KMS-11 (cell line): ENCODE measurements around the gene GNAZ.
A peak's percentile ranks its signal among the peaks of the same experiment; 100 is the strongest.

ENCODE experiments used
- H2AFZ ChIP-seq: fragments of 200-600 bp; sonication (generic); 2 replicates; pipeline ENCODE4 v1.6.1; 2016; ENCODE audit warnings: antibody characterized with exemption, mixed run types, low read depth
- H3K27ac ChIP-seq: fragments of 200-600 bp; sonication (generic); 2 replicates; pipeline ENCODE4 v1.6.1; 2016; ENCODE audit warnings: mild to moderate bottlenecking, mixed run types
- H3K27me3 ChIP-seq: fragments of 200-600 bp; sonication (generic); 2 replicates; pipeline ENCODE4 v1.6.1; 2017; ENCODE audit warnings: mild to moderate bottlenecking, low read depth, mixed run types, moderate library complexity; ENCODE audit not compliant: insufficient read depth
- H3K36me3 ChIP-seq: fragments of 200-600 bp; sonication (generic); 2 replicates; pipeline ENCODE4 v1.6.1; 2017; ENCODE audit warnings: mild to moderate bottlenecking, mixed run types; ENCODE audit not compliant: insufficient read depth
- H3K4me1 ChIP-seq: fragments of 200-600 bp; sonication (generic); 2 replicates; pipeline ENCODE4 v1.6.1; 2016; ENCODE audit warnings: mild to moderate bottlenecking, low read depth, mixed run types; ENCODE audit not compliant: poor library complexity, severe bottlenecking
- H3K4me2 ChIP-seq: fragments of 200-600 bp; sonication (generic); 2 replicates; pipeline ENCODE4 v1.7.0; 2016; ENCODE audit warnings: mild to moderate bottlenecking, mixed run types
- H3K4me3 ChIP-seq: fragments of 200-600 bp; sonication (generic); IDR thresholded peaks from 2 replicates; pipeline ENCODE4 v1.6.1; 2017; ENCODE audit warnings: low read depth, low read length, mixed read lengths; ENCODE audit not compliant: insufficient read depth
- H3K79me2 ChIP-seq: fragments of 200-600 bp; sonication (generic); 2 replicates; pipeline ENCODE4 v1.6.1; 2016; ENCODE audit warnings: low read depth, mixed run types; ENCODE audit not compliant: insufficient read depth
- H3K9ac ChIP-seq: fragments of 200-600 bp; sonication (generic); 2 replicates; pipeline ENCODE4 v1.6.1; 2016; ENCODE audit warnings: mild to moderate bottlenecking, mixed run types
- H4K20me1 ChIP-seq: fragments of 200-600 bp; sonication (generic); 2 replicates; pipeline ENCODE4 v1.6.1; 2016; ENCODE audit warnings: mild to moderate bottlenecking, mixed run types; ENCODE audit not compliant: insufficient read depth
- TF ChIP-seq, protein P1 (sequence below): fragments of 200-600 bp; sonication (generic); conservative IDR thresholded peaks from 2 replicates; pipeline ENCODE4 v1.6.1; 2017; ENCODE audit warnings: low read depth, mild to moderate bottlenecking, antibody characterized with exemption, low read length, moderate library complexity, mixed read lengths

Gene GNAZ

DNA sequence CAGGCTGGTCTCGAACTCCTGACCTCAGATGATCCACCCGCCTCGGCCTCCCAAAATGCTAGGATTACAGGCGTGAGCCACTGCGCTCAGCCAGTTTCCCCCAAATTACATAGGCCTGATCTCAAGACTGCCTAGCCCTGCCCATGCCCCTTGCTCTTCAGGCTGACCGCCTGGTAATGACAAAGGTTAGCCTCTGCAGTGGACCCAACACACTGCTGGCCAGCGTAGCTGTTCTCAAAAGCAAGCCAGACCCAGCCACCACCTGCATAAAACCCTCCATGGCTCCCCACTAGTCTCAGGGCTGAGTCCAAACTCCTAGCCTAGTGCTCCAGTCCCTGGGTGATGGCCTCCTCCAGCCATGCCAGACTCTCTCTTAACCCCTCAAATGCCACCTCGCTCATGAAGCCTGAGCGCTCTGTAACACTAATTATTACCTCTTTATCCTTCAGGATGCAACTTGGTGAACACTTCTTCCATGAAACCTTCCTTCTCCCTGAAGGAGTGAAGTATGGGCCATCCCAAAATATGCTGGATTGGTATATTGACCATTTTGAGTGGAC, 72.3 kb downstream of the GNAZ start:
- Histone ChIP-seq H3K27me3 (no peaks in the 10 kb centered on the region), H3K4me1 (peaks cover 84% of the 10 kb centered on the region), H3K4me2 (peak overlapping the region; percentile 70; the same call in 1 of the 2 replicates), H3K27ac (peak overlapping the region; percentile 95), H3K36me3 (no peaks in the 10 kb centered on the region), H4K20me1 (no peaks in the 10 kb centered on the region), H2AFZ (no peak overlapping the region), H3K4me3 (no peak overlapping the region), H3K9ac (peak overlapping the region; percentile 28; the same call in 1 of the 2 replicates), H3K79me2 (no peaks in the 10 kb centered on the region)
- TF ChIP-seq, protein P1, sequence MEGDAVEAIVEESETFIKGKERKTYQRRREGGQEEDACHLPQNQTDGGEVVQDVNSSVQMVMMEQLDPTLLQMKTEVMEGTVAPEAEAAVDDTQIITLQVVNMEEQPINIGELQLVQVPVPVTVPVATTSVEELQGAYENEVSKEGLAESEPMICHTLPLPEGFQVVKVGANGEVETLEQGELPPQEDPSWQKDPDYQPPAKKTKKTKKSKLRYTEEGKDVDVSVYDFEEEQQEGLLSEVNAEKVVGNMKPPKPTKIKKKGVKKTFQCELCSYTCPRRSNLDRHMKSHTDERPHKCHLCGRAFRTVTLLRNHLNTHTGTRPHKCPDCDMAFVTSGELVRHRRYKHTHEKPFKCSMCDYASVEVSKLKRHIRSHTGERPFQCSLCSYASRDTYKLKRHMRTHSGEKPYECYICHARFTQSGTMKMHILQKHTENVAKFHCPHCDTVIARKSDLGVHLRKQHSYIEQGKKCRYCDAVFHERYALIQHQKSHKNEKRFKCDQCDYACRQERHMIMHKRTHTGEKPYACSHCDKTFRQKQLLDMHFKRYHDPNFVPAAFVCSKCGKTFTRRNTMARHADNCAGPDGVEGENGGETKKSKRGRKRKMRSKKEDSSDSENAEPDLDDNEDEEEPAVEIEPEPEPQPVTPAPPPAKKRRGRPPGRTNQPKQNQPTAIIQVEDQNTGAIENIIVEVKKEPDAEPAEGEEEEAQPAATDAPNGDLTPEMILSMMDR = no peak

DNA sequence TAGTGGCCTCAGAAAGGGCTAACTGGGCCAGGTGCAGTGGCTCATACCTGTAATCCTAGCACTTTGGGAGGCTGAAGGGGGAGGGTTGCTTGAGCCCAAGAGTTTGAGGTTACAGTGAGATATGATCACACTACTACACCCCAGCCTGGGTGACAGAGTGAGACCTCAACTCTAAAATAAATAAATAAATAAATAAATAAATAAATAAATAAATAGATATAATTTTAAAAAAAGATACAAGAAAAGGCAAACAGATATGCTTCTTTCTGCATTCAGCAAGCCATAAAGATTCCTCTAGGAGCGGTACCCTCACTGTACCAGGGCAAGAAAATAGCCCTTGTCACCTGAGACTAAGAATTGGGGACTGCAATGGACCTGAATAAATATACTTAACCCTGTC, 72.8 kb downstream of the GNAZ start:
- peaks cover 82% of the 10 kb centered on the region for H3K4me1 ChIP-seq
- TF ChIP-seq, protein P1 = no peak

DNA sequence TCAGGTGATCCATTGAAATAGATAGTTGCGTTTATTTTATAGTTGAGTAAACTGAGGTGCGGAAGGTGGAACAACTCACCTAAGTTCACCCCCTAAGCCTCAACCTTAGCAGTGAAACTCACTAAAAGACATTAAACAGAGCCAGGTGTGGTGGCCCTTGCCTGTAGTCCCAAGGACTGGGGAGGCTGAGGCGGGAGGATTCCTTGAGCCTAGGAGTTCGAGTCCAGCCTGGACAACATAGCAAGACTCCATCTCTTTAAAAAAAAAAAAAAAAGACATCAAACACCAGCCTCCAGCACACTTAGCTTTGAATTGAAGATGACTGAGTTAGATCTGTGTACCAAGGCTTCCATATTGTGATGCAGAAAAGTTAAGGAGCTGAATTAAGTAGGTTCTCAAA, 74.1 kb downstream of the GNAZ start:
- H3K4me2 ChIP-seq = peak overlapping the region; percentile 99
- H3K9ac ChIP-seq = no peak overlapping the region
- H2AFZ ChIP-seq = peak overlapping the region; percentile 66; the same call in 1 of the 2 replicates
- H3K4me3 ChIP-seq = no peak overlapping the region
- peaks cover 69% of the 10 kb centered on the region for H3K4me1 ChIP-seq
- TF ChIP-seq, protein P1 = no peak
- H3K79me2 ChIP-seq = no peaks in the 10 kb centered on the region
- H3K27ac ChIP-seq = peak overlapping the region; percentile 49
- no peaks in the 10 kb centered on the region for H3K27me3 ChIP-seq
- H3K36me3 ChIP-seq = no peaks in the 10 kb centered on the region
- H4K20me1 ChIP-seq = no peaks in the 10 kb centered on the region

More for the DNA sequence above, 72.8 kb downstream of the GNAZ start:
- no peak overlapping the region for H3K4me2 ChIP-seq
- H3K9ac ChIP-seq = no peak overlapping the region
- H3K27me3 ChIP-seq = no peaks in the 10 kb centered on the region
- H3K79me2 ChIP-seq = no peaks in the 10 kb centered on the region
- H3K36me3 ChIP-seq = no peaks in the 10 kb centered on the region
- no peaks in the 10 kb centered on the region for H4K20me1 ChIP-seq
- H3K4me3 ChIP-seq = no peak overlapping the region
- no peak overlapping the region for H3K27ac ChIP-seq
- H2AFZ ChIP-seq = no peak overlapping the region

DNA sequence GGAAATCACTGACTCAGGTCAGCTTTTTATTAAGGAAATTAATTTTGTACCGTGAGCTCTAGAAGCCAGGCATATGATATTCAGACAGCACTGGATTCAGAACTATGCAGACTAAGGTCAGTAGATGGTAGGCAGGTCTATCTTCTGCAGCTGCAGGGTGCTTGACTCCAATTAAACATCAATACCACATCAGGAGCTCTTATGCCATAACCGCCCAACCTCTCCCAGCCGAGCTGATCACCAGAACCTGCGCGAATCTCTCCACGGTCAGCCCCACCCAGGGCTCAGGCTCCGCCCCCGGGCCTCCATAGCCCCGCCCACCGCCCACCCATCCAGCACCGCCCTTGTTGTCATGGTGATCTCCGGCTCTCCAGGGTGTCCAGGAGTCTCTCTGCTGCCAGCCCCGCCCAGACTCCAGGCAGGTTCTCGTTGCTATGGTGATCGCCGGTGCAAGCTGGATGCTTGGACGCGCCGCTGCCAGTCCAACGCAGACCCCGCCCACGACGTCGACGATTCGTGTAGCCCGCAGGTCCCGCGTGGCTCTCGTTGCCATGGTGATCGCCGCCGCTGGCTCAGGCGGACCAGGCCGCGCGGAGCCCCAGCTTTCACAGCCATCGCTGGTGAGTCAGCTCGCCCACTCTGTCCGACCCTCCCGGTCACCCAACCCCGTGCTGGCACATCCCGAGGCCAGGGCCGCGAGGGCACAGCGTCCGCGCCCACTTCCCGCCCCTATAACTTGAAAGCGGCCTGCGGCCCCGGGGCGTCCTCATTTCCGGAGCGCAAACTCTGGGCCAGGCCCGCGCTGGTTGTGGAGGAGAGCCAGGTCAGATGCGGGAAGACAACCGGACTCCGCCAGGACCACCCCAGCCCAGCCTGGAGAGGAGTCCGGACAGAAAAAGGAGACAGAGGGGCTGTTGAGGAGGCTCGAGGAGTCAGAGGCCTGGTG, 74.9 kb downstream of the GNAZ start, which contains the start of gene RAB36:
TSS of gene RAB36 (plus strand) at position 546 of the 946 bp plus-strand sequence. CDS start 1,140 bp downstream, outside the sequence.
- Histone ChIP-seq H3K4me2 (peak within 1 kb of the TSS; percentile 99), H3K4me1 (peaks cover 61% of the 10 kb centered on the region), H2AFZ (peak within 1 kb of the TSS; percentile 71), H4K20me1 (no peaks in the 10 kb centered on the region), H3K79me2 (no peaks in the 10 kb centered on the region), H3K36me3 (no peaks in the 10 kb centered on the region), H3K27ac (peak within 1 kb of the TSS; percentile 58), H3K4me3 (no peak within 1 kb of the TSS), H3K9ac (peak within 1 kb of the TSS; percentile 78), H3K27me3 (no peaks in the 10 kb centered on the region)
- TF ChIP-seq, protein P1 = no peak
